Keratinocyte (primary cell): ENCODE results near the gene PFKM. TPM values are rescaled to one million over a fixed set of nuclear protein-coding genes. Genes with fewer than 3 reads are reported as not detected.
A peak's percentile ranks its signal among the peaks of the same experiment; 100 is the strongest.

Experiments used
- DNase-seq: peaks from one replicate; pipeline ENCODE4 v3.0.0-alpha.2; 2011; ENCODE audit warnings: low read depth, missing footprints, low spot score
- FAIRE-seq: peaks from 2 replicates; lab custom pipeline; 2011; peaks lifted over from hg19 to GRCh38; lab: Jason Lieb, UNC
- H2AFZ ChIP-seq: 2 replicates; pipeline ENCODE4 v1.6.0; 2012; ENCODE audit warnings: low read length, control low read depth, inconsistent platforms; ENCODE audit not compliant: control insufficient read depth
- H3K27ac ChIP-seq: 2 replicates; pipeline ENCODE4 v1.5.1; 2011; ENCODE audit warnings: low read length; ENCODE audit not compliant: control insufficient read depth, insufficient read depth
- H3K27me3 ChIP-seq: 3 replicates; pipeline ENCODE4 v1.6.0; 2011; ENCODE audit warnings: low read length; ENCODE audit not compliant: control insufficient read depth, insufficient read depth; ENCODE audit errors: extremely low read depth
- H3K36me3 ChIP-seq, 2 experiments: 2 replicates in 1 of 2; 3 replicates in 1 of 2; pipeline ENCODE4 v1.5.1; 2011; ENCODE audit warnings: low read length in 2 of 2, mild to moderate bottlenecking in 1 of 2; ENCODE audit not compliant: control insufficient read depth in 2 of 2, insufficient read depth in 2 of 2; ENCODE audit errors: extremely low read depth in 1 of 2
- H3K4me1 ChIP-seq: 3 replicates; pipeline ENCODE4 v1.5.1; 2011; ENCODE audit warnings: low read length; ENCODE audit not compliant: control insufficient read depth, insufficient read depth; ENCODE audit errors: extremely low read depth
- H3K4me2 ChIP-seq: 3 replicates; pipeline ENCODE4 v1.6.0; 2011; ENCODE audit warnings: low read depth, low read length; ENCODE audit not compliant: control insufficient read depth, insufficient read depth; ENCODE audit errors: extremely low read depth
- H3K4me3 ChIP-seq, 3 experiments: fragments of 200-600 bp in 1 of 3; sonication (generic) in 1 of 3; 2 replicates in 2 of 3; 3 replicates in 1 of 3; pipeline ENCODE4 v1.5.1; 2011 to 2016; ENCODE audit warnings: low read length in 3 of 3, mild to moderate bottlenecking in 3 of 3, control low read depth in 2 of 3, inconsistent platforms in 1 of 3, low read depth in 1 of 3, mixed read lengths in 1 of 3, mixed run types in 1 of 3, moderate library complexity in 1 of 3; ENCODE audit not compliant: control insufficient read depth in 2 of 3, insufficient read depth in 2 of 3; ENCODE audit errors: extremely low read depth in 1 of 3
- H3K79me2 ChIP-seq: 2 replicates; pipeline ENCODE4 v1.6.0; 2012; ENCODE audit warnings: low read length; ENCODE audit not compliant: control insufficient read depth, insufficient read depth
- H3K9ac ChIP-seq: 3 replicates; pipeline ENCODE4 v1.6.0; 2011; ENCODE audit warnings: low read length; ENCODE audit not compliant: control insufficient read depth, insufficient read depth; ENCODE audit errors: extremely low read depth
- H3K9me1 ChIP-seq: 3 replicates; pipeline ENCODE4 v1.6.0; 2011; ENCODE audit warnings: low read length; ENCODE audit not compliant: control insufficient read depth, insufficient read depth; ENCODE audit errors: extremely low read depth
- H3K9me3 ChIP-seq: 2 replicates; pipeline ENCODE4 v1.5.1; 2012; ENCODE audit warnings: low read depth, low read length; ENCODE audit not compliant: control insufficient read depth
- H4K20me1 ChIP-seq: 3 replicates; pipeline ENCODE4 v1.6.0; 2011; ENCODE audit warnings: low read length; ENCODE audit not compliant: control insufficient read depth, insufficient read depth; ENCODE audit errors: extremely low read depth
- EZH2 ChIP-seq: IDR thresholded peaks from one replicate; pipeline ENCODE4 v1.6.1; 2012; ENCODE audit warnings: inconsistent platforms, mild to moderate bottlenecking, low read length, moderate library complexity
- dilution Hi-C: fragments of 300-500 bp; cut with MboI; formaldehyde crosslinking; loops from one replicate; pipeline ENCODE4 v1.7.0; 2020; ENCODE audit warnings: low sequenced_read_pairs; ENCODE audit not compliant: extremely low pct_ligation_motif_present
- polyA plus RNA-seq, 5 experiments: library from polyadenylated mRNA; depleted of rRNA in 3 of 5; stranded (reverse) in 3 of 5; stranded (forward) in 1 of 5; unstranded in 1 of 5; fragments of >200 nt; gene quantifications; 1 replicate in 1 of 5; 2 replicates in 3 of 5; 3 replicates in 1 of 5; pipeline versions ENCODE4 v1.2.1 to v1.2.3, GENCODE V29; 2011 to 2012; ENCODE audit warnings: missing spikeins in 2 of 5, low read depth in 1 of 5, low replicate concordance in 1 of 5
- TF ChIP-seq, protein P1 (sequence below), 3 experiments: IDR thresholded peaks in 1 of 3; conservative IDR thresholded peaks in 1 of 3; optimal IDR thresholded peaks in 1 of 3; 2 replicates in 2 of 3; 3 replicates in 1 of 3; pipeline versions ENCODE3 to v1.5.1; 2011; ENCODE audit warnings: low read length in 3 of 3, mild to moderate bottlenecking in 3 of 3, moderate library complexity in 2 of 3, control low read depth in 1 of 3, inconsistent platforms in 1 of 3; ENCODE audit not compliant: insufficient read depth in 2 of 3; ENCODE audit errors: extremely low read depth in 1 of 3

The PFKM gene
- polyA plus RNA-seq, 1 donor (not counting 4 experiments of a cell fraction or from before 2014, with no cell fraction given): 67.9 TPM

DNA sequence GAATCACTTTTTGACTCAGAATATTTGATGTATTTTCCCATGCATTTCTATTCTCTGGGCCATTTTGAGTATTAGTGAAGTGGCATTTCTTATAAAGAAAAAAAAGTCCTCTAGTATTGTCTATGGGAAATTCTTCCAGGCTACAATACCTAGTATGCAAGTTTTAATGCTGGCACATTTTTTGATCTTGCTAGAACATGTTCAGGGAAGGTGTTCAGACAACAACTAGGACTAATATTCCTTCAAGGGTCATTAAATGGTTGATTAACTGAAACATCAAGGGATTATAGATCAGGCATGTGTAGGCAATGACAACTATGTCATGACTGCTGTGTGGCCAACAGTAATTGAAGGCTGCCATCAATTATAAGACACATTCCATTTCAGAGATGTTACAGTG is 71.9 kb downstream of the PFKM start:
- Histone ChIP-seq H3K27me3 (peaks cover 5% of the 10 kb centered on the region), H3K4me2 (peak overlapping the region; percentile 17), H3K27ac (no peak overlapping the region), H3K4me3 (no peak overlapping the region), H3K79me2 (no peaks in the 10 kb centered on the region), H2AFZ (no peak overlapping the region), H3K9me1 (no peaks in the 10 kb centered on the region), H3K9me3 (no peaks in the 10 kb centered on the region), H3K9ac (no peak overlapping the region), H3K36me3 (no peaks in the 10 kb centered on the region), H4K20me1 (no peaks in the 10 kb centered on the region), H3K4me1 (peaks cover 7% of the 10 kb centered on the region)
- DNase-seq (no peak), FAIRE-seq (peak; percentile 46)
- dilution Hi-C loops: no loop called here
- TF ChIP-seq EZH2: no peak
- TF ChIP-seq, protein P1, sequence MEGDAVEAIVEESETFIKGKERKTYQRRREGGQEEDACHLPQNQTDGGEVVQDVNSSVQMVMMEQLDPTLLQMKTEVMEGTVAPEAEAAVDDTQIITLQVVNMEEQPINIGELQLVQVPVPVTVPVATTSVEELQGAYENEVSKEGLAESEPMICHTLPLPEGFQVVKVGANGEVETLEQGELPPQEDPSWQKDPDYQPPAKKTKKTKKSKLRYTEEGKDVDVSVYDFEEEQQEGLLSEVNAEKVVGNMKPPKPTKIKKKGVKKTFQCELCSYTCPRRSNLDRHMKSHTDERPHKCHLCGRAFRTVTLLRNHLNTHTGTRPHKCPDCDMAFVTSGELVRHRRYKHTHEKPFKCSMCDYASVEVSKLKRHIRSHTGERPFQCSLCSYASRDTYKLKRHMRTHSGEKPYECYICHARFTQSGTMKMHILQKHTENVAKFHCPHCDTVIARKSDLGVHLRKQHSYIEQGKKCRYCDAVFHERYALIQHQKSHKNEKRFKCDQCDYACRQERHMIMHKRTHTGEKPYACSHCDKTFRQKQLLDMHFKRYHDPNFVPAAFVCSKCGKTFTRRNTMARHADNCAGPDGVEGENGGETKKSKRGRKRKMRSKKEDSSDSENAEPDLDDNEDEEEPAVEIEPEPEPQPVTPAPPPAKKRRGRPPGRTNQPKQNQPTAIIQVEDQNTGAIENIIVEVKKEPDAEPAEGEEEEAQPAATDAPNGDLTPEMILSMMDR (optimal IDR thresholded peaks at IDR 0.05 in 1 of 3, IDR thresholded peaks at IDR 0.05 in 1 of 3, conservative IDR thresholded peaks at IDR 0.05 in 1 of 3; ENCODE audit: extremely low read depth in 1 of 3, insufficient read depth in 2 of 3, low read length in 3 of 3): no peak

DNA sequence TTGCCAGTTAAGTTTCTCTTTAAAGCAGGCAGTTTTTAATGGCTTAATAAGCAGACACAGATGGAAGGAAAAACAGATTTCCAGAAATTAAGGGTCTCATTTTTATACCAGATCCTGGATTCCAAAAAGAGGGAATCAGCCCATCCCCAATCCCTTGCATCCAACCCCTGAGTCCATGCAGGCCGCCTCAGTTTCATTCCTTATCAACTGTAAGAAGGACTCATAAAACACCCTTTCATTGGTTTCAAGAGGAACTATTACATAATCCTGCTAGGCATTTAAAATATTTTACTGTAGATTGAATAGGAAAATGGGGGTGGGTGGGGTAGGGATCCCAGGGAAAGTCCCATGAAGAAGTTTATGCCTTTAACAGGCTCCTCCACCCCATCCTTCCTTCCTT is 73.7 kb downstream of the PFKM start:
- DNase-seq: no peak
- Histone ChIP-seq H3K27me3 (no peaks in the 10 kb centered on the region), H3K79me2 (no peaks in the 10 kb centered on the region), H3K4me2 (no peak overlapping the region), H4K20me1 (no peaks in the 10 kb centered on the region), H3K9me3 (no peaks in the 10 kb centered on the region), H3K36me3 (no peaks in the 10 kb centered on the region), H3K4me3 (no peak overlapping the region), H2AFZ (no peak overlapping the region), H3K9me1 (no peaks in the 10 kb centered on the region), H3K4me1 (peaks cover 7% of the 10 kb centered on the region), H3K9ac (no peak overlapping the region), H3K27ac (no peak overlapping the region)
- dilution Hi-C loops: no loop called here
- no peak for FAIRE-seq
- no peak for TF ChIP-seq EZH2
- TF ChIP-seq, protein P1 (optimal IDR thresholded peaks at IDR 0.05 in 1 of 3, IDR thresholded peaks at IDR 0.05 in 1 of 3, conservative IDR thresholded peaks at IDR 0.05 in 1 of 3; ENCODE audit: extremely low read depth in 1 of 3, insufficient read depth in 2 of 3, low read length in 3 of 3): no peak
